GM19023 (cell line): Measurements from ENCODE around the gene ADH1A.
"Not testable (repeated sequence)": the region's sequence is repeated elsewhere in the genome, so short reads cannot be mapped to it uniquely, and the experiment has no call there.

Source experiments
- ATAC-seq: cut with Tn5 transposase; IDR thresholded peaks from one replicate; pipeline ENCODE4 v1.9.1; 2021; ENCODE audit warnings: mild to moderate bottlenecking, moderate library complexity; ENCODE audit not compliant: unreplicated experiment

The ADH1A gene

DNA sequence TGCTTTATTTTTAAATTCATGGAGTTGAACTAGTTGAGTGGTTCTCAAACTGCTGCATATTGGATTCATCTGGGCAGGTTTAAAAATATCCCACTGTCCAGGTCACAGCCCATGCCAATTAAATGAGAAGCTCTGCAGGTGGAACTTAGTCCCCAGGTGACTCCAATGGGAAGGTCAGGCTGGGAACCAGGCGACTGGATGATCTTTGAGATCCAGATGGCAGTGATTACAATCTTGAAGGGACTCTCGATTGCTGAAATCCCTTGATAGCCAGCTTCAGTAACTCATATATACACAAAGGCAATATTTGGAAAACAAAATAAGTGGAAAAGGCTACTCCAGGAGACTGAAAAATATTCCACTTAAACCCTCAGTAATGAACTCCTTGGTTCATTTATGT, 8.1 kb downstream of the ADH1A start:
- ATAC-seq = no peak

- no peak for ATAC-seq
Observed at GRCh38 chr4:99281261-99281660, 9.5 kb downstream of the ADH1A start.

- ATAC-seq = no peak
Observed at GRCh38 chr4:99276417-99276816, 14.4 kb downstream of the ADH1A start.

DNA sequence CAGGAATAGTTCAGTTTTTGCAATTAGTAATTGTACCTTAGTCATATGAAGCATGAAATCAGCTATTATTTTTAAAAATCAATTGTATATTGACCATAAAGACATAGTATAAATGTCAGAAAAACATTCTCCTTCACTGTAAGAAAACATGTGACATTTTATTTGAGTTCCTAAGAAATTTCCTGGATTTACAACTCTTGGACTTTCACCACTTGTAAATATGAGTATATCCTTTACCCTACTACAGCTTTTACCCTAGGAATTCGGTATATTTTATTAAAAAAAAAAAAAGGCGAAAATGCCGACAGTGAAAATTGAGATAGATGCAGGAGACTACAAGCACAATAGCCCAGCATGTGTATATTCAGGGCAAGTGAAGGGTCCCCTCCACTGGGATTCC, 14.9 kb downstream of the ADH1A start:
- no peak for ATAC-seq

GRCh38 chr4:99275050-99275449, 15.7 kb downstream of the ADH1A start:
- no peak for ATAC-seq

GRCh38 chr4:99273704-99274103, 17.1 kb downstream of the ADH1A start:
- no peak for ATAC-seq

- no peak for ATAC-seq
Observed at GRCh38 chr4:99264927-99265326, 25.9 kb downstream of the ADH1A start.

DNA sequence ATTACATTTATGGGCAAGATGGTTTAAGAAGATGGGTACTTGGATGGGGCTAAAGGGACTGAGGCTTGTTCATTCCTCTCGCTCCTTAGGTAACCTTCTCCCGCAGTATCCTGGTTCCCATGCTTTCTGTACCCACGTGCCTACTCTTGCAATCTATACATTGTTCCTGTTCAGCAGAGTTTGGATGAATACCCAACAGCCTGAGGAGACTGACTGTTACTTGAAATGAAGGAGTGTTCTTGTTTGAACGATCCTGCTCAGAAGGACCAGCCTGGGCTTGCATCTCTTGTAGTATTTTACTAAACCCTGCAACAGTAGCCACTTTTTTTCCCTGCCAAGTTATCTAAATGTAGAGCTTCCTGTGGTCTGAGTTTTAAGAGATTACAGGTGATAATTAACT, 38.0 kb downstream of the ADH1A start:
- no peak for ATAC-seq

GRCh38 chr4:99248714-99249113, 42.1 kb downstream of the ADH1A start:
- no peak for ATAC-seq

GRCh38 chr4:99235955-99236354, 54.8 kb downstream of the ADH1A start:
- no peak for ATAC-seq

GRCh38 chr4:99234331-99235010, 56.3 kb downstream of the ADH1A start:
- ATAC-seq = no peak

DNA sequence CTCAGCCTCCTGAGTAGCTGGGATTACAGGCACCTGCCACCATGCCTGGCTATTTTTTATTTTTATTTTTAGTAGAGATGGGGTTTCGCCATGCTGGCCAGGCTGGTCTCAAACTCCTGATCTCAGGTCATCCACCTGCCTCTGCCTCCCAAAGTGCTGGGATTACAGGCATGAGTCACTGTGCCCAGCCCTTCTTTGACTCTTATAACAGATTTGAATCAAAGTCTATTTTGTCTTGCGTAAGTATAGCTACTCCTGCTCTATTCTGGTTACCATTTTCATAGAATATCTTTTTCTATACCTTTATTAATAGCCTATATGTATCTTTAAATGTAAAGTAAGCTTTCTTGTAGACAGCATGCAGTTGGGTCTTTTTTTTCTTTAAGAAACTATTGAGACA, 57.4 kb downstream of the ADH1A start:
- ATAC-seq = not testable (repeated sequence)

DNA sequence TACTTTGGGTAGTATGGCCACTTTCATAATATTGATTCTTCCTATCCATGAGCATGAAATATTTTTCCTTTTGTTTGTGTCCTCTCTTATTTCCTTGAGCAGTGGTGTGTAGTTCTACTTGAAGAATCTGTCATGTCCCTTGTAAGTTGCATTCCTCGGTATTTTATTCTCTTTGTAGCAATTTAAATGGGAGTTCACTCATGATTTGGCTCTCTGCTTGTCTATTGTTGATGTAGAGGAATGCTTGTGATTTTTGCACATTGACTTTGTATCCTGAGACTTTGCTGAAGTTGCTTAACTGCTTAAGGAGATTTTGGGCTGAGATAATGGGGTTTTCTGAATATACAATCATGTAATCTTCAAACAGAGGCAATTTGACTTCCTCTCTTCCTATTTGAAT, 62.1 kb downstream of the ADH1A start:
- not testable (repeated sequence) for ATAC-seq

GRCh38 chr4:99227646-99228045, 63.1 kb downstream of the ADH1A start:
- not testable (repeated sequence) for ATAC-seq
